GM10266 (cell line): ENCODE data around the gene TTYH1.

Experiments used
- DNase-seq: peaks from one replicate; pipeline ENCODE4 v3.0.0; 2012; ENCODE audit errors: extremely low spot score
- CTCF ChIP-seq: IDR thresholded peaks from 2 replicates; pipeline ENCODE4 v1.5.1; 2012; ENCODE audit warnings: mild to moderate bottlenecking, low read depth; ENCODE audit not compliant: control insufficient read depth, insufficient read depth; ENCODE audit errors: missing control alignments

TTYH1 gene

GRCh38 chr19:54449701-54450069, 34.4 kb downstream of the TTYH1 start:
- TF ChIP-seq CTCF: no peak

GRCh38 chr19:54451331-54451871, 36.1 kb downstream of the TTYH1 start:
- no peak for TF ChIP-seq CTCF
- no peak for DNase-seq

More at GRCh38 chr19:54449701-54450069, 34.4 kb downstream of the TTYH1 start:
- DNase-seq: no peak

- no peak for TF ChIP-seq CTCF
- DNase-seq: no peak
Measured at GRCh38 chr19:54451997-54452396, 36.7 kb downstream of the TTYH1 start.

- no peak for DNase-seq
- no peak for TF ChIP-seq CTCF
Measured at GRCh38 chr19:54452626-54453025, 37.4 kb downstream of the TTYH1 start.

GRCh38 chr19:54453921-54454780, 38.9 kb downstream of the TTYH1 start:
- no peak for DNase-seq
- no peak for TF ChIP-seq CTCF

- no peak for TF ChIP-seq CTCF
- DNase-seq: no peak
Measured at GRCh38 chr19:54454781-54455675, 39.8 kb downstream of the TTYH1 start.

- no peak for DNase-seq
- no peak for TF ChIP-seq CTCF
Measured at GRCh38 chr19:54455786-54456422, 40.6 kb downstream of the TTYH1 start.
